ENCODE data around the gene HSPE1.

HSPE1 gene

GRCh38 chr2:197516393-197516761, 16.2 kb downstream of the HSPE1 start:
- peak overlapping the region; percentile 91 for H3K4me3 ChIP-seq (ENCODE audit: control insufficient read depth, low read depth, low read length)
- DNase-seq (ENCODE audit: low read depth) = peak; percentile 24
- no peak for TF ChIP-seq CTCF (conservative IDR thresholded peaks at IDR 0.05; ENCODE audit: control insufficient read depth, insufficient read depth, low read depth, low read length)

GRCh38 chr2:197517150-197517549, 17.0 kb downstream of the HSPE1 start:
- no peak for DNase-seq (ENCODE audit: low read depth)
- TF ChIP-seq CTCF (conservative IDR thresholded peaks at IDR 0.05; ENCODE audit: control insufficient read depth, insufficient read depth, low read depth, low read length) = no peak

GRCh38 chr2:197538412-197538811, 38.2 kb downstream of the HSPE1 start:
- TF ChIP-seq CTCF (conservative IDR thresholded peaks at IDR 0.05; ENCODE audit: control insufficient read depth, insufficient read depth, low read depth, low read length) = no peak
- peak; percentile 20 for DNase-seq (ENCODE audit: low read depth)
- no peak overlapping the region for H3K4me3 ChIP-seq (ENCODE audit: control insufficient read depth, low read depth, low read length)

More at GRCh38 chr2:197517150-197517549, 17.0 kb downstream of the HSPE1 start:
- peak overlapping the region; percentile 91 for H3K4me3 ChIP-seq (ENCODE audit: control insufficient read depth, low read depth, low read length)

- H3K4me3 ChIP-seq (ENCODE audit: control insufficient read depth, low read depth, low read length) = no peak overlapping the region
- no peak for TF ChIP-seq CTCF (conservative IDR thresholded peaks at IDR 0.05; ENCODE audit: control insufficient read depth, insufficient read depth, low read depth, low read length)
- no peak for DNase-seq (ENCODE audit: low read depth)
Measured at GRCh38 chr2:197539734-197540133, 39.6 kb downstream of the HSPE1 start.

- no peak overlapping the region for H3K4me3 ChIP-seq (ENCODE audit: control insufficient read depth, low read depth, low read length)
- TF ChIP-seq CTCF (conservative IDR thresholded peaks at IDR 0.05; ENCODE audit: control insufficient read depth, insufficient read depth, low read depth, low read length) = no peak
- DNase-seq (ENCODE audit: low read depth) = no peak
Measured at GRCh38 chr2:197543206-197543605, 43.0 kb downstream of the HSPE1 start.

GRCh38 chr2:197547163-197547900, 47.2 kb downstream of the HSPE1 start:
- no peak overlapping the region for H3K4me3 ChIP-seq (ENCODE audit: control insufficient read depth, low read depth, low read length)
- TF ChIP-seq CTCF (conservative IDR thresholded peaks at IDR 0.05; ENCODE audit: control insufficient read depth, insufficient read depth, low read depth, low read length) = no peak
- DNase-seq (ENCODE audit: low read depth) = no peak
